ENCODE results near the gene HCFC1. TPM values are rescaled to one million over a fixed set of nuclear protein-coding genes. Genes with fewer than 3 reads are reported as not detected.

The HCFC1 gene
- total and polyA plus RNA-seq, 2 of the 8 experiments (the other 6 are each of a cell fraction or from before 2014, with no cell fraction given), result 24.9 to 117 TPM

GRCh38 chrX:153901753-153902140 lies 69.9 kb downstream of the HCFC1 start:
- Histone ChIP-seq H3K4ac (replicated peaks; ENCODE audit: insufficient read length, low read depth, low read length) (no peak overlapping the region), H3K56ac (replicated peaks; ENCODE audit: insufficient read length, low read depth, low read length) (no peak overlapping the region), H3K27me3 (replicated peaks in 1 of 4; ENCODE audit: control insufficient read depth in 3 of 4, extremely low read depth in 1 of 4, insufficient read depth in 3 of 4, low read length in 3 of 4) (no peaks in the 10 kb centered on the region), H2BK5ac (ENCODE audit: low read depth, low read length) (peak overlapping the region; percentile 78; the same call in 1 of the 2 replicates), H2BK20ac (ENCODE audit: low read length) (no peak overlapping the region), H3K36me3 (ENCODE audit: control insufficient read depth in 2 of 4, insufficient read depth in 4 of 4, low read length in 3 of 4) (no peaks in the 10 kb centered on the region), H3K4me2 (ENCODE audit: insufficient read depth in 1 of 2, low read depth in 2 of 2, low read length in 2 of 2) (no peak overlapping the region), H4K91ac (replicated peaks; ENCODE audit: insufficient read length, low read length) (peak overlapping the region; percentile 95), H3K79me2 (ENCODE audit: control insufficient read depth in 1 of 2, insufficient read depth in 2 of 2, low read length in 2 of 2) (no peaks in the 10 kb centered on the region), H3K4me3 (ENCODE audit: extremely low read depth in 1 of 4, insufficient read depth in 2 of 4, low read depth in 3 of 4, low read length in 4 of 4) (no peak overlapping the region), H3K23ac (ENCODE audit: insufficient read length) (no peak overlapping the region), H4K8ac (ENCODE audit: extremely low read depth, insufficient read depth, low read length) (no peak overlapping the region), H3K14ac (ENCODE audit: insufficient read length) (no peak overlapping the region), H3K18ac (ENCODE audit: extremely low read depth, low read length) (no peak overlapping the region; the same call in 1 of the 2 replicates), H2AK5ac (ENCODE audit: low read depth, low read length) (no peak overlapping the region), H4K20me1 (replicated peaks in 1 of 2; ENCODE audit: control insufficient read depth in 1 of 2, insufficient read depth in 2 of 2, low read length in 2 of 2) (peaks cover 0 to 4% of the 10 kb centered on the region in 2 experiments), H3K9me3 (ENCODE audit: insufficient read depth in 2 of 2, low read depth in 1 of 2, low read length in 1 of 2) (no peaks in the 10 kb centered on the region), H2BK12ac (ENCODE audit: low read depth, low read length) (peak overlapping the region; percentile 60; the same call in 1 of the 2 replicates), H3K9ac (replicated peaks in 1 of 4; ENCODE audit: extremely low read depth in 1 of 4, low read depth in 3 of 4, low read length in 3 of 4) (no peak overlapping the region), H3K4me1 (replicated peaks in 1 of 4; ENCODE audit: control insufficient read depth in 3 of 4, insufficient read depth in 4 of 4, low read length in 3 of 4) (peaks cover 0 to 12% (median 0%) of the 10 kb centered on the region in 4 experiments; a peak in 1 of 7 replicates), H4K5ac (ENCODE audit: insufficient read length, low read depth, low read length) (no peak overlapping the region), H3K79me1 (ENCODE audit: low read depth, low read length) (no peaks in the 10 kb centered on the region), H2BK120ac (replicated peaks; ENCODE audit: low read depth, low read length) (no peak overlapping the region), H2BK15ac (ENCODE audit: low read length) (no peak overlapping the region), H3K23me2 (ENCODE audit: low read depth, low read length) (peaks cover 3% of the 10 kb centered on the region; the same call in 1 of the 2 replicates), H3K27ac (ENCODE audit: low read depth, low read length) (no peak overlapping the region), H2AFZ (ENCODE audit: low read length) (no peak overlapping the region)
- ChIA-PET POLR2A (ENCODE audit: partially characterized antibody) (no interaction called here), CTCF (ENCODE audit: partially characterized antibody) (interaction anchor here (1.6 kb wide), 1 partner anchor 8 kb away, joined by 4 read pairs; no protein-coding TSS in a partner anchor)
- no peak for FAIRE-seq
- WGBS, 2 experiments (ENCODE audit: extremely low coverage in 1 of 2, insufficient coverage in 1 of 2, insufficient read length in 1 of 2, insufficient replicate concordance in 2 of 2, low coverage in 1 of 2, low lambda C conversion rate in 2 of 2, missing lambda C conversion rate in 1 of 2), result 78% methylated on average over 8 of the region's 8 CpGs; no CpG with 5 or more reads in 1 of the 2 experiments
- no peak for DNase-seq (ENCODE audit: low read depth in 1 of 2, low spot score in 2 of 2)
- TF ChIP-seq E2F6 (IDR thresholded peaks at IDR 0.05) (no peak), ASH2L (IDR thresholded peaks at IDR 0.05; ENCODE audit: low read length) (no peak), EZH2 (IDR thresholded peaks at IDR 0.05; ENCODE audit: low read depth, low read length, severe bottlenecking) (no peak), POLR2A (IDR thresholded peaks at IDR 0.05; ENCODE audit: control extremely low read depth in 1 of 2, low read depth in 2 of 2, low read length in 2 of 2) (no peak), CREB1 (IDR thresholded peaks at IDR 0.05) (no peak), GTF2F1 (IDR thresholded peaks at IDR 0.05; ENCODE audit: borderline replicate concordance, low read depth, low read length) (no peak), JUN (IDR thresholded peaks at IDR 0.05; ENCODE audit: low read depth, low read length) (no peak), TBP (IDR thresholded peaks at IDR 0.05; ENCODE audit: low read depth, low read length) (no peak), HDAC2 (IDR thresholded peaks at IDR 0.05; ENCODE audit: borderline replicate concordance in 1 of 2, low read depth in 2 of 2, low read length in 2 of 2) (no peak), HDAC6 (IDR thresholded peaks at IDR 0.05; ENCODE audit: low read depth, low read length) (no peak), CBX8 (IDR thresholded peaks at IDR 0.05; ENCODE audit: borderline replicate concordance, low read depth, low read length) (no peak), TAF7 (optimal IDR thresholded peaks at IDR 0.05; ENCODE audit: borderline replicate concordance, low read depth, low read length) (no peak), CHD2 (IDR thresholded peaks at IDR 0.05; ENCODE audit: low read length) (no peak)
